ENCODE results near the gene RPL13A. TPM values are rescaled to one million over a fixed set of nuclear protein-coding genes. Genes with fewer than 3 reads are reported as not detected.

Gene RPL13A
- total RNA-seq, 4 donors from 2014 or later = 2,613 to 5,154 (median 4,451) TPM

- H3K27me3 ChIP-seq = no peaks in the 10 kb centered on the region
- H3K9me3 ChIP-seq = no peaks in the 10 kb centered on the region
- DNase-seq (ENCODE audit: low spot score in 2 of 2) = peak in 1 of 2 donors; percentile 84
- no peak overlapping the region for H3K27ac ChIP-seq
- peaks cover 44% of the 10 kb centered on the region for H3K4me1 ChIP-seq
- TF ChIP-seq POLR2AphosphoS5 (IDR thresholded peaks at IDR 0.05) (no peak), CTCF (IDR thresholded peaks at IDR 0.05) (peak; percentile 58 to 64)
- no peak overlapping the region for H3K4me3 ChIP-seq
- H3K36me3 ChIP-seq = peaks cover 20% of the 10 kb centered on the region
- 39% methylated on average over 11 of the region's 14 CpGs for WGBS
Measured at GRCh38 chr19:49502866-49503581, 15.6 kb downstream of the RPL13A start.

- WGBS = 75% methylated on average over 9 of the region's 9 CpGs
- no peak overlapping the region for H3K4me3 ChIP-seq
- TF ChIP-seq CTCF (IDR thresholded peaks at IDR 0.05) (no peak), POLR2AphosphoS5 (IDR thresholded peaks at IDR 0.05) (no peak), EP300 (IDR thresholded peaks at IDR 0.05) (no peak), POLR2A (IDR thresholded peaks at IDR 0.05) (no peak)
- peaks cover 15% of the 10 kb centered on the region for H3K36me3 ChIP-seq
- no peaks in the 10 kb centered on the region for H3K27me3 ChIP-seq
- no peak for DNase-seq (ENCODE audit: low spot score in 2 of 2)
- H3K9me3 ChIP-seq = no peaks in the 10 kb centered on the region
- H3K4me1 ChIP-seq = peaks cover 38% of the 10 kb centered on the region
- H3K27ac ChIP-seq = no peak overlapping the region
Measured at GRCh38 chr19:49503582-49503962, 16.2 kb downstream of the RPL13A start.

GRCh38 chr19:49506575-49507105 is 19.2 kb downstream of the RPL13A start:
- Histone ChIP-seq H3K4me1 (peaks cover 14% of the 10 kb centered on the region), H3K9me3 (no peaks in the 10 kb centered on the region), H3K36me3 (no peaks in the 10 kb centered on the region), H3K27ac (no peak overlapping the region), H3K27me3 (no peaks in the 10 kb centered on the region), H3K4me3 (no peak overlapping the region)
- TF ChIP-seq POLR2A (IDR thresholded peaks at IDR 0.05) (no peak), CTCF (IDR thresholded peaks at IDR 0.05) (peak; percentile 52 to 60)
- no peak for DNase-seq (ENCODE audit: low spot score in 2 of 2)
- WGBS = 29% methylated on average over 8 of the region's 8 CpGs

GRCh38 chr19:49507803-49508494 is 20.5 kb downstream of the RPL13A start:
- Histone ChIP-seq H3K4me3 (no peak overlapping the region), H3K9me3 (no peaks in the 10 kb centered on the region), H3K36me3 (no peaks in the 10 kb centered on the region), H3K4me1 (peaks cover 25% of the 10 kb centered on the region), H3K27ac (no peak overlapping the region), H3K27me3 (no peaks in the 10 kb centered on the region)
- TF ChIP-seq POLR2A (IDR thresholded peaks at IDR 0.05) (no peak), POLR2AphosphoS5 (IDR thresholded peaks at IDR 0.05) (no peak), CTCF (IDR thresholded peaks at IDR 0.05) (no peak), EP300 (IDR thresholded peaks at IDR 0.05) (no peak)
- 81% methylated on average over 12 of the region's 12 CpGs for WGBS
- no peak for DNase-seq (ENCODE audit: low spot score in 2 of 2)

- TF ChIP-seq EP300 (IDR thresholded peaks at IDR 0.05) (no peak), POLR2AphosphoS5 (IDR thresholded peaks at IDR 0.05) (no peak), POLR2A (IDR thresholded peaks at IDR 0.05) (no peak), CTCF (IDR thresholded peaks at IDR 0.05) (no peak)
- H3K9me3 ChIP-seq = no peaks in the 10 kb centered on the region
- H3K36me3 ChIP-seq = peaks cover 13% of the 10 kb centered on the region
- no peak for DNase-seq (ENCODE audit: low spot score in 2 of 2)
- H3K4me3 ChIP-seq = peak overlapping the region; percentile 93
- H3K27ac ChIP-seq = peak overlapping the region; percentile 89
- H3K27me3 ChIP-seq = no peaks in the 10 kb centered on the region
- WGBS = under 1% methylated on average over 15 of the region's 50 CpGs
- peaks cover 41% of the 10 kb centered on the region for H3K4me1 ChIP-seq
Measured at GRCh38 chr19:49512970-49513745, 25.8 kb downstream of the RPL13A start.

Data from suprapubic skin (tissue), 4 donors.